ENCODE measurements around the gene SNX15.

SNX15 gene

DNA sequence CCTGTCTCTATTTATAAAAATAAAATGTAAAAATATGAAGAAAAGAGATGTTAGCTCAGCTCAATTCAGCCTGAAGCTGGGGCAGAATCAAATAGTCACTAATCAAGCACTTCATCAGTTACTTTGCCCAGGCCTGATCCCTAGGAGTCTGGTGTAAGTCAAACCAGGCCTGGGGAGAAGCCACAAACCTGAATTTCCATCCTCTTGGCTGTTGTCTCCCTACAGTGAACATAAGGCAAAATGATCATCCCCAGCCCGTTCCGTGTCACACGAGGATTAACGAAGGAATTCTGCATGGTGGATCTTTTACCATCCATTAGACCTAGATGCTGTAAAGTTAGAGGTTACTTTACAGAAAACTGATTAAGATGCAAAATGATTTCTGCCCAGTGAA lies 37.6 kb downstream of the SNX15 start:
- no peak overlapping the region for H3K27ac ChIP-seq
- CTCF ChIA-PET, result no interaction called here
- DNase-seq (ENCODE audit: low spot score), result no peak
- TF ChIP-seq, protein P1, sequence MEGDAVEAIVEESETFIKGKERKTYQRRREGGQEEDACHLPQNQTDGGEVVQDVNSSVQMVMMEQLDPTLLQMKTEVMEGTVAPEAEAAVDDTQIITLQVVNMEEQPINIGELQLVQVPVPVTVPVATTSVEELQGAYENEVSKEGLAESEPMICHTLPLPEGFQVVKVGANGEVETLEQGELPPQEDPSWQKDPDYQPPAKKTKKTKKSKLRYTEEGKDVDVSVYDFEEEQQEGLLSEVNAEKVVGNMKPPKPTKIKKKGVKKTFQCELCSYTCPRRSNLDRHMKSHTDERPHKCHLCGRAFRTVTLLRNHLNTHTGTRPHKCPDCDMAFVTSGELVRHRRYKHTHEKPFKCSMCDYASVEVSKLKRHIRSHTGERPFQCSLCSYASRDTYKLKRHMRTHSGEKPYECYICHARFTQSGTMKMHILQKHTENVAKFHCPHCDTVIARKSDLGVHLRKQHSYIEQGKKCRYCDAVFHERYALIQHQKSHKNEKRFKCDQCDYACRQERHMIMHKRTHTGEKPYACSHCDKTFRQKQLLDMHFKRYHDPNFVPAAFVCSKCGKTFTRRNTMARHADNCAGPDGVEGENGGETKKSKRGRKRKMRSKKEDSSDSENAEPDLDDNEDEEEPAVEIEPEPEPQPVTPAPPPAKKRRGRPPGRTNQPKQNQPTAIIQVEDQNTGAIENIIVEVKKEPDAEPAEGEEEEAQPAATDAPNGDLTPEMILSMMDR (conservative IDR thresholded peaks at IDR 0.05; ENCODE audit: low read depth), result no peak
- POLR2A ChIA-PET (ENCODE audit: low non-redundant PET), result no interaction called here

DNA sequence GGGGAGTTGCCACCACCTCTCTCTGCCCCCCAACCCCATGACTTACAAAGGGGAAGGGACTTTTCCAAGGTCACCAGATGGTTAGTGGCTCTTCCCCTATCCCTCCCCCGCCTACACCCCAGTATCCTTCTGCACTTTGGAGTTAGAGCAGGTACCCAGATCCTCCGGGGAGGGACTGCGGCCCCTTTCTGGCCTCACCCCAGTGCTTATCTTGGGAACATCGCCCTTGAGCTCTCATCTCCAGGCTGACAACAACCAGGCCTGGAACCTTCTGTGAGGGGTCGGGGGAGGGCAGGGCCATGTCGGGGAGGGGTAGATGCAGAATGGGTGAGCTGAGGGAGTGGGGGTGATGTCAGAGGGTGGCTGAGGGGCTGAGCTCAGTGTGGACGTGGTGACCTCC lies 38.6 kb downstream of the SNX15 start:
- H3K27ac ChIP-seq, result no peak overlapping the region
- ChIA-PET POLR2A (ENCODE audit: low non-redundant PET) (no interaction called here), CTCF (no interaction called here)
- no peak for DNase-seq (ENCODE audit: low spot score)
- TF ChIP-seq, protein P1 (conservative IDR thresholded peaks at IDR 0.05; ENCODE audit: low read depth), result no peak

DNA sequence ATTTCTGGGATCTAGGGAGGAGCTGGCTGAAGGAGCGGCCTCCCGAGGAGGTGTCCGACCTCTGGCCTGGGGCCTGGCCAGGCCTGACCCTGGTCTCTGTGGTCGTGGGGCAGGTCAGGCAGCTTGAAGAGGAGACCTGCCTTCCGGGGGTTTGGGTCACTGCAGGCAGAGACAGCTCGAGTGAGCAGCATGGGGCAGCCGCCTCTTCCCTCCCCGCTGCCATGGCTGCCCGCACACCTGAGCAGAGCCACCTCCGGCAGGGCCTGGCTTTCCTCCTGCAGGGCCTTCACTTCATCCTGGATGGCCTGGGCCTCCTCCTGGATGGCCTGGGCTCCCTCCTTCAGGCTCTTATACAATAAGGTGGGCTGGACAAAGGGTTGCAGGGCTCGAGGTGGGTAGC lies 39.1 kb downstream of the SNX15 start:
- ChIA-PET POLR2A (ENCODE audit: low non-redundant PET) (no interaction called here), CTCF (no interaction called here)
- no peak overlapping the region for H3K27ac ChIP-seq

DNA sequence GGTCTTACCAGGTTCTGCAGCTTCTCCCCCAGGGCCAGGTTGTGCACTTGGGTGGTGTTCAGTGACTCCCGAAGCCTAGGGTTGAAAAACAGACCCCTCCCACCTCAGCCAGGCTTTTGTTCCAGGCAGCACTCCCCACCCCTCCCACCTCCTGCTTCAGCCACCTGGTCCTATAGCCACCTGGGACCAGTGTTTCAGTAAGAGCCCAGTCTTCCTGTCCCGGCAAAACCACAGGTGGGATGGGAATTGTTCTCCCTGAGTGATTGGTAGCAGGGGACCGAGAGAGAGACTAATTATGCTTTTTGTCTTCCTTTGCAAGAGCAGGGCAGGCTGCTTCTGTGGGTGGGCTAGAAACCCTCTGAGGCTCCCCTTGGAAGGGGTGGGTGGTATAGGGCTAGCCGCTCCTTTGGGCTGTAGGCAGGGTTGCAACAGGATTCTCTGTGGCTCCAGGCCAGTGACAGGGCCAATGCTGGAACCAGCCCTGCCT lies 39.6 kb downstream of the SNX15 start:
- TF ChIP-seq, protein P1 (conservative IDR thresholded peaks at IDR 0.05; ENCODE audit: low read depth), result no peak
- no peak overlapping the region for H3K27ac ChIP-seq
- ChIA-PET POLR2A (ENCODE audit: low non-redundant PET) (no interaction called here), CTCF (no interaction called here)
- no peak for DNase-seq (ENCODE audit: low spot score)

More for the DNA sequence above, 39.1 kb downstream of the SNX15 start:
- no peak for DNase-seq (ENCODE audit: low spot score)
- TF ChIP-seq, protein P1 (conservative IDR thresholded peaks at IDR 0.05; ENCODE audit: low read depth), result no peak

DNA sequence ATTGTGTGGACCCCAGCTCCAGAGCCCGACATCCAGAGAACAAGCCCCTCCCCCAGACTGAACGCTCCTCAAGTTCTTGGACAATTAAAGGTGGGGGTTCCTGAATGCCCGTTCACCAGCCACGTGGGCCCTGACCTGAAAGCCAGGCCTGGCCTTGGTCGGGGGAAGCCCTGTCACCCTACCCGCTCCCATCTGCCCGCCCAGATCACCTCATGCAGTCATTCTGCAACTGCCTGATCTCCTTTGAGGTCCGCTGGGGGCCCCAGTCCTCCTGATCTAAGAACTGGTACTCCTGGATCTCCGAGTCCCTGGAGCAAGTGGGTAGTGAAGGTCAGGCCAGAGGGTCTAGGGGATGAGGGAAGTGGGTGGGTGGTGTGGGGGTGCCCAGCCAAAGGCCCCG lies 40.2 kb downstream of the SNX15 start:
- POLR2A ChIA-PET (ENCODE audit: low non-redundant PET), result no interaction called here
- CTCF ChIA-PET, result no interaction called here
- H3K27ac ChIP-seq, result no peak overlapping the region
- TF ChIP-seq, protein P1 (conservative IDR thresholded peaks at IDR 0.05; ENCODE audit: low read depth), result no peak
- no peak for DNase-seq (ENCODE audit: low spot score)

DNA sequence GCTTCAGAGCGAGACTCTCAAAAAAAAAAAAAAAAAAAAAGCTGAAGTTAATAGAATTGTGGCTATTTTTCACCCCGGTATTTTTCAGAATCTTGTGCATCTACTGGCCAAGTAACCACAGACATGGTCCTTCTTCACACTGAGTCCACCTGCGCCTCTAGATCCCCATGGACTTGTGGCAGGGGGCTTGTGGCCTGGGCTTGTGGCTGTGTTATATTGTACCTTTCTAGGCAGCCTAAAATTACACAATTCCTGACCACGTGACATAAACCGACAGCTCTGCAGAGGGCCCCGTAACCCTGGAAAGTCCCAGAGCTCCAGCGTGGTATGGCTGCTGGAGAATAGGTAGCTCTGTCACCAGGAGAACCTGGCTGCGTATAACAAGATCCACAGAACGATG lies 42.0 kb downstream of the SNX15 start:
- POLR2A ChIA-PET (ENCODE audit: low non-redundant PET), result no interaction called here

More for the DNA sequence above, 42.0 kb downstream of the SNX15 start:
- DNase-seq (ENCODE audit: low spot score), result no peak
- CTCF ChIA-PET, result interaction anchor here (0.7 to 1.4 kb wide), 2 partner anchors 59 to 181 kb away, joined by 3 read pairs; no protein-coding TSS in a partner anchor
- TF ChIP-seq, protein P1 (conservative IDR thresholded peaks at IDR 0.05; ENCODE audit: low read depth), result no peak
- H3K27ac ChIP-seq, result no peak overlapping the region

All from RWPE1 (cell line).